ENCODE data around the gene TFF1. TPM values are rescaled to one million over a fixed set of nuclear protein-coding genes. Genes with fewer than 3 reads are reported as not detected.

Gene TFF1
- polyA plus RNA-seq, 1 donor, result 4.9 TPM

GRCh38 chr21:42364304-42364865 lies 1.9 kb downstream of the TFF1 start:
- peaks cover 32% of the 10 kb centered on the region for H3K4me1 ChIP-seq (ENCODE audit: control insufficient read depth, insufficient read depth, low read length)
- WGBS (ENCODE audit: insufficient coverage, low lambda C conversion rate), result no CpG with 5 or more reads among the region's 13 CpGs
- H3K27me3 ChIP-seq (ENCODE audit: control insufficient read depth, insufficient read depth, low read length), result no peaks in the 10 kb centered on the region
- H3K36me3 ChIP-seq (ENCODE audit: control insufficient read depth, insufficient read depth, low read length), result no peaks in the 10 kb centered on the region
- no peak overlapping the region for H3K27ac ChIP-seq (ENCODE audit: low read length)
- no peak for DNase-seq
- no peak overlapping the region for H3K4me3 ChIP-seq (ENCODE audit: low read length)
- H3K9me3 ChIP-seq (ENCODE audit: control insufficient read depth, low read depth, low read length), result peaks cover 3% of the 10 kb centered on the region

- no peaks in the 10 kb centered on the region for H3K27me3 ChIP-seq (ENCODE audit: control insufficient read depth, insufficient read depth, low read length)
- no peak overlapping the region for H3K4me3 ChIP-seq (ENCODE audit: low read length)
- peaks cover 3% of the 10 kb centered on the region for H3K9me3 ChIP-seq (ENCODE audit: control insufficient read depth, low read depth, low read length)
- H3K27ac ChIP-seq (ENCODE audit: low read length), result no peak overlapping the region
- H3K4me1 ChIP-seq (ENCODE audit: control insufficient read depth, insufficient read depth, low read length), result peaks cover 32% of the 10 kb centered on the region
- no peaks in the 10 kb centered on the region for H3K36me3 ChIP-seq (ENCODE audit: control insufficient read depth, insufficient read depth, low read length)
- WGBS (ENCODE audit: insufficient coverage, low lambda C conversion rate), result no CpG with 5 or more reads among the region's 8 CpGs
- peak; percentile 43 to 74 for DNase-seq
These were observed 3.0 kb downstream of the TFF1 start for GRCh38 chr21:42363312-42363711.

GRCh38 chr21:42362700-42363099 lies 3.6 kb downstream of the TFF1 start:
- peaks cover 3% of the 10 kb centered on the region for H3K9me3 ChIP-seq (ENCODE audit: control insufficient read depth, low read depth, low read length)
- H3K4me3 ChIP-seq (ENCODE audit: low read length), result no peak overlapping the region
- no peak for DNase-seq
- WGBS (ENCODE audit: insufficient coverage, low lambda C conversion rate), result no CpG with 5 or more reads among the region's 9 CpGs
- H3K27me3 ChIP-seq (ENCODE audit: control insufficient read depth, insufficient read depth, low read length), result no peaks in the 10 kb centered on the region
- H3K27ac ChIP-seq (ENCODE audit: low read length), result no peak overlapping the region
- peaks cover 28% of the 10 kb centered on the region for H3K4me1 ChIP-seq (ENCODE audit: control insufficient read depth, insufficient read depth, low read length)
- no peaks in the 10 kb centered on the region for H3K36me3 ChIP-seq (ENCODE audit: control insufficient read depth, insufficient read depth, low read length)

GRCh38 chr21:42362198-42362597 lies 4.1 kb downstream of the TFF1 start:
- no peak for DNase-seq
- peaks cover 23% of the 10 kb centered on the region for H3K4me1 ChIP-seq (ENCODE audit: control insufficient read depth, insufficient read depth, low read length)
- H3K4me3 ChIP-seq (ENCODE audit: low read length), result no peak overlapping the region
- no peaks in the 10 kb centered on the region for H3K27me3 ChIP-seq (ENCODE audit: control insufficient read depth, insufficient read depth, low read length)
- H3K9me3 ChIP-seq (ENCODE audit: control insufficient read depth, low read depth, low read length), result peaks cover 3% of the 10 kb centered on the region
- no peaks in the 10 kb centered on the region for H3K36me3 ChIP-seq (ENCODE audit: control insufficient read depth, insufficient read depth, low read length)
- WGBS (ENCODE audit: insufficient coverage, low lambda C conversion rate), result 100% methylated on average over 1 of the region's 12 CpGs
- H3K27ac ChIP-seq (ENCODE audit: low read length), result no peak overlapping the region

- WGBS (ENCODE audit: insufficient coverage, low lambda C conversion rate), result no CpG with 5 or more reads among the region's 7 CpGs
- Histone ChIP-seq H3K27ac (ENCODE audit: low read length) (no peak overlapping the region), H3K36me3 (ENCODE audit: control insufficient read depth, insufficient read depth, low read length) (no peaks in the 10 kb centered on the region), H3K4me1 (ENCODE audit: control insufficient read depth, insufficient read depth, low read length) (peaks cover 14% of the 10 kb centered on the region), H3K27me3 (ENCODE audit: control insufficient read depth, insufficient read depth, low read length) (no peaks in the 10 kb centered on the region), H3K4me3 (ENCODE audit: low read length) (no peak overlapping the region), H3K9me3 (ENCODE audit: control insufficient read depth, low read depth, low read length) (peaks cover 6% of the 10 kb centered on the region)
- no peak for DNase-seq
These were observed 5.0 kb downstream of the TFF1 start for GRCh38 chr21:42361286-42361685.

- DNase-seq, result no peak
- Histone ChIP-seq H3K4me3 (ENCODE audit: low read length) (no peak overlapping the region), H3K27me3 (ENCODE audit: control insufficient read depth, insufficient read depth, low read length) (no peaks in the 10 kb centered on the region), H3K9me3 (ENCODE audit: control insufficient read depth, low read depth, low read length) (peaks cover 10% of the 10 kb centered on the region), H3K27ac (ENCODE audit: low read length) (no peak overlapping the region), H3K36me3 (ENCODE audit: control insufficient read depth, insufficient read depth, low read length) (no peaks in the 10 kb centered on the region), H3K4me1 (ENCODE audit: control insufficient read depth, insufficient read depth, low read length) (peaks cover 7% of the 10 kb centered on the region)
- WGBS (ENCODE audit: insufficient coverage, low lambda C conversion rate), result no CpG with 5 or more reads among the region's 2 CpGs
These were observed 6.0 kb downstream of the TFF1 start for GRCh38 chr21:42360317-42360716.

- peaks cover 13% of the 10 kb centered on the region for H3K9me3 ChIP-seq (ENCODE audit: control insufficient read depth, low read depth, low read length)
- H3K4me3 ChIP-seq (ENCODE audit: low read length), result no peak overlapping the region
- H3K27me3 ChIP-seq (ENCODE audit: control insufficient read depth, insufficient read depth, low read length), result no peaks in the 10 kb centered on the region
- peaks cover 7% of the 10 kb centered on the region for H3K4me1 ChIP-seq (ENCODE audit: control insufficient read depth, insufficient read depth, low read length)
- no peak for DNase-seq
- H3K36me3 ChIP-seq (ENCODE audit: control insufficient read depth, insufficient read depth, low read length), result no peaks in the 10 kb centered on the region
- WGBS (ENCODE audit: insufficient coverage, low lambda C conversion rate), result 22% methylated on average over 1 of the region's 13 CpGs
- H3K27ac ChIP-seq (ENCODE audit: low read length), result no peak overlapping the region
These were observed 7.4 kb downstream of the TFF1 start for GRCh38 chr21:42358937-42359336.

- H3K9me3 ChIP-seq (ENCODE audit: control insufficient read depth, low read depth, low read length), result peaks cover 13% of the 10 kb centered on the region
- no peak overlapping the region for H3K27ac ChIP-seq (ENCODE audit: low read length)
- H3K4me1 ChIP-seq (ENCODE audit: control insufficient read depth, insufficient read depth, low read length), result peaks cover 4% of the 10 kb centered on the region
- no peaks in the 10 kb centered on the region for H3K36me3 ChIP-seq (ENCODE audit: control insufficient read depth, insufficient read depth, low read length)
- no peak for DNase-seq
- H3K4me3 ChIP-seq (ENCODE audit: low read length), result no peak overlapping the region
- H3K27me3 ChIP-seq (ENCODE audit: control insufficient read depth, insufficient read depth, low read length), result no peaks in the 10 kb centered on the region
- WGBS (ENCODE audit: insufficient coverage, low lambda C conversion rate), result no CpG with 5 or more reads among the region's 12 CpGs
These were observed 8.1 kb downstream of the TFF1 start for GRCh38 chr21:42358261-42358660.

- no peak overlapping the region for H3K4me3 ChIP-seq (ENCODE audit: low read length)
- DNase-seq, result no peak
- H3K9me3 ChIP-seq (ENCODE audit: control insufficient read depth, low read depth, low read length), result peaks cover 13% of the 10 kb centered on the region
- no peaks in the 10 kb centered on the region for H3K27me3 ChIP-seq (ENCODE audit: control insufficient read depth, insufficient read depth, low read length)
- WGBS (ENCODE audit: insufficient coverage, low lambda C conversion rate), result no CpG with 5 or more reads among the region's 3 CpGs
- no peaks in the 10 kb centered on the region for H3K36me3 ChIP-seq (ENCODE audit: control insufficient read depth, insufficient read depth, low read length)
- no peaks in the 10 kb centered on the region for H3K4me1 ChIP-seq (ENCODE audit: control insufficient read depth, insufficient read depth, low read length)
- no peak overlapping the region for H3K27ac ChIP-seq (ENCODE audit: low read length)
These were observed 9.0 kb downstream of the TFF1 start for GRCh38 chr21:42357307-42357706.

GRCh38 chr21:42356650-42357049 lies 9.7 kb downstream of the TFF1 start:
- Histone ChIP-seq H3K27me3 (ENCODE audit: control insufficient read depth, insufficient read depth, low read length) (no peaks in the 10 kb centered on the region), H3K36me3 (ENCODE audit: control insufficient read depth, insufficient read depth, low read length) (no peaks in the 10 kb centered on the region), H3K27ac (ENCODE audit: low read length) (no peak overlapping the region), H3K4me1 (ENCODE audit: control insufficient read depth, insufficient read depth, low read length) (no peaks in the 10 kb centered on the region), H3K9me3 (ENCODE audit: control insufficient read depth, low read depth, low read length) (peaks cover 13% of the 10 kb centered on the region), H3K4me3 (ENCODE audit: low read length) (no peak overlapping the region)
- no CpG with 5 or more reads among the region's 6 CpGs for WGBS (ENCODE audit: insufficient coverage, low lambda C conversion rate)
- no peak for DNase-seq

- Histone ChIP-seq H3K36me3 (ENCODE audit: control insufficient read depth, insufficient read depth, low read length) (no peaks in the 10 kb centered on the region), H3K4me3 (ENCODE audit: low read length) (no peak overlapping the region), H3K27ac (ENCODE audit: low read length) (no peak overlapping the region), H3K9me3 (ENCODE audit: control insufficient read depth, low read depth, low read length) (peaks cover 13% of the 10 kb centered on the region), H3K27me3 (ENCODE audit: control insufficient read depth, insufficient read depth, low read length) (no peaks in the 10 kb centered on the region), H3K4me1 (ENCODE audit: control insufficient read depth, insufficient read depth, low read length) (peaks cover 4% of the 10 kb centered on the region)
- DNase-seq, result no peak
- WGBS (ENCODE audit: insufficient coverage, low lambda C conversion rate), result no CpG with 5 or more reads among the region's 2 CpGs
These were observed 10.3 kb downstream of the TFF1 start for GRCh38 chr21:42356046-42356445.

Data from large intestine (tissue), 3 donors.